SK-N-MC (cell line): ENCODE results near the gene FCHO1.

Source experiments
- DNase-seq: peaks from one replicate; pipeline ENCODE4 v3.0.0-alpha.2; 2011; ENCODE audit warnings: low read depth, low spot score
- H3K27ac ChIP-seq: fragments of 200-600 bp; sonication (generic); 2 replicates; pipeline ENCODE4 v1.5.1; 2016; ENCODE audit warnings: mixed run types
- H3K36me3 ChIP-seq: fragments of 200-600 bp; sonication (generic); 2 replicates; pipeline ENCODE4 v1.6.1; 2017; ENCODE audit warnings: antibody characterized with exemption, low read length, mixed read lengths; ENCODE audit not compliant: insufficient read depth
- H3K4me3 ChIP-seq: fragments of 200-600 bp; sonication (generic); 2 replicates; pipeline ENCODE4 v1.5.1; 2016
- H3K9ac ChIP-seq: fragments of 200-600 bp; sonication (generic); 2 replicates; pipeline ENCODE4 v1.8.0; 2017; ENCODE audit warnings: mixed run types, mixed read lengths; ENCODE audit not compliant: insufficient read length
- H3K9me3 ChIP-seq: fragments of 200-600 bp; sonication (generic); 2 replicates; pipeline ENCODE4 v1.6.1; 2017; ENCODE audit warnings: low read depth, mild to moderate bottlenecking, antibody characterized with exemption, low read length, moderate library complexity, mixed read lengths
- EZH2 ChIP-seq: fragments of 200-600 bp; sonication (generic); IDR thresholded peaks from one replicate; pipeline ENCODE4 v1.6.1; 2017; ENCODE audit warnings: antibody characterized with exemption
- FOXP2 ChIP-seq: optimal IDR thresholded peaks from 2 replicates; pipeline ENCODE3; 2011; ENCODE audit warnings: mild to moderate bottlenecking, moderate library complexity; ENCODE audit not compliant: insufficient read depth; ENCODE audit errors: extremely low read length, control extremely low read depth
- POLR2AphosphoS5 ChIP-seq: IDR thresholded peaks from 2 replicates; pipeline ENCODE4 v1.6.1; 2012; ENCODE audit warnings: mild to moderate bottlenecking, low read depth, low read length, borderline replicate concordance

FCHO1 gene

DNA sequence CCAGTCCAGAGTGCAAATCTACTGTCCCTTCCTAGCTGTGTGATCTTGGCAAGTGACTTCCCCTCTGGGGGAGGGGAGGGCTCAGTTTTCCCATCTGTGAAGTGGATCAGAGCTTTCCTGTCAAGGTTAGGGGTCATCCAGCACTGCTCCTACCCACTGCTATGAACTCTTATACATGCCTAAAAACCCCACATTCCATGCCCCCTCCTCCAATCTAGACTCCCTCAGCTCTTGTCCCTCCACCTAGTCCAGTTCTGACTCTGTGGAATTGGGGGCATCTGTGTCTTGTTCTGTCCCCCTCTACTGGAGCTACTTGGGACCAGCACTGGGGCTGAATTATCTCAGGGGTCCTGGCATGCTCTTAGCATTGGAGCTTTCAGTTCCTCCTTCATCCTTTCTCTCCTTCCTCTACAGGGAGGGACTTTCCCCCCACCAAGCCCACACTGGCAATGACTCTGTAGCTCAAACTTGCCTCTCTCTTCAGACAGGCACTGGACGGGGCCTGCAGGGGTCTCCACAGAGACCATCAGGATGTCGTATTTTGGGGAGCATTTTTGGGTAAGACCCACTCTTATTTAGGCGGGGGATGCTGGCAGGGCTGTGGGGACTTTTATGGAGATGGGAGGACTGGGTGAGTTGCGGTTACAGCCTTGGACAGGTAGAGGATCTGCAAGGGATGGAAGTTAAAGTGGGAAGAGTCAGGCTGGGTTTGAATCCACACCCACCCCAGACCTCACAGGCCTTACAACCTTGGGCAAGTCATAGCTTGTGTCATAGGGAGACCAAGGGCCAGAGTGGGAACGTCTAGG is 3.6 kb downstream of the FCHO1 start:
- Histone ChIP-seq H3K36me3 (no peaks in the 10 kb centered on the region), H3K4me3 (no peak overlapping the region), H3K9ac (no peak overlapping the region), H3K9me3 (no peaks in the 10 kb centered on the region), H3K27ac (no peak overlapping the region)
- no peak for DNase-seq
- TF ChIP-seq POLR2AphosphoS5 = no peak
- no peak for TF ChIP-seq FOXP2
- TF ChIP-seq EZH2 = no peak

DNA sequence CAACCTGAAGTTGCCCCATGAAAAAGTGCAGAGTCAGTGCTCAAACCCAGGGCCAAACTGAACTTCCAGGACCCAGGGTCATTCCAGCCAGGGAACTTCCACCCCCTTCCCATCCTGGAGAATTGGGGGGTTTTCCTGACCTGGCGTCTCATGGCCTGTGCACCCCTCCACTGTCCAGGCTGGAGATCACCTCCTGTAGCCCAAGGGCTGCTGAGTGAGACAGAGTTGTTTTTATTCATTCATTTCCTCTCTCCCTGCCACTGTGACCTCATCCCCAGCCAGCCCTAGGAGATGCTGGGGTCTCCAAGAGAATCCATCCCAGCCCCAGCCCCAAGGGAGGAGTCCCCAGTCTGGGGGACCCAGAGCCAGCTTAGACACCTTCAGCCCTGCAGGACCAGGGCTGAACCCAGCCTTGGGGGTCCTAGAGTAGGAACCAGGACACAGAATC is 4.2 kb downstream of the FCHO1 start:
- H3K27ac ChIP-seq = no peak overlapping the region
- H3K9ac ChIP-seq = no peak overlapping the region
- no peak for DNase-seq
- H3K36me3 ChIP-seq = no peaks in the 10 kb centered on the region
- no peak overlapping the region for H3K4me3 ChIP-seq
- TF ChIP-seq EZH2 (no peak), POLR2AphosphoS5 (no peak), FOXP2 (no peak)
- no peaks in the 10 kb centered on the region for H3K9me3 ChIP-seq

DNA sequence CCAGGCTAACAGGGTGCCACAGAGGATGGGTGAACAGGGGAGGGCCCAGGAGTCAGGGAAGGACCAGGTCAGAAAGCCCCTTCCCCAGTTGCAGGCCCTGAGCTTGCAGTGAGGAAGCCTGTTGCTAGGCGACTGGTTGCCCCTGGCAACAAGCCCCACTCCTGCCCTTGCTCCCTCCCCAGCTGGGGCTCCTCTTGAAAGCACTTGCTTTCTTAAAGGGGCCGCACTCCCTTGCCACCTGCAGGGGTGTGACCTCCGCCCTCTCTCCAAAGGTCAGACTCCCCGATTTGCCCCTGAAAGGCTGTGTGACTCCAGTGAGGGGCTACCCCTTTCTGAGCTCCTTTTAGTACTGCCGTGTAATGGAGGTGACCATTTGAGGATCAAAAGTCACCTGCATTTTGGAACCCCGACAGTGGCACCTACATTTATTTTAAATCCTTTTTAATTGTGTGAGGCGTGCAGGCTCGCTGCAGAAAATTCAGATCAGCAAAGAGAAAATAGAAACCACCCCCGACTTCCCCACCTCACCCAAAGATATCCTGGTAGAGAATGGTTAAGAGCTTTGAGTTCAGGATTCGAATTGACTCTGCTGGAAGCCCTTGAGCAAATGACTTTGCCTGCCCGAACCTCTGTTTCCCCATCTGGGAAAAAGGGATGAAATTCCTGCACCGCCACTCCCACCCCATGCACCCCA is 4.8 kb downstream of the FCHO1 start:
- no peaks in the 10 kb centered on the region for H3K9me3 ChIP-seq
- no peak overlapping the region for H3K27ac ChIP-seq
- TF ChIP-seq EZH2 = no peak
- TF ChIP-seq POLR2AphosphoS5 = no peak
- TF ChIP-seq FOXP2 = no peak
- H3K9ac ChIP-seq = no peak overlapping the region
- H3K4me3 ChIP-seq = no peak overlapping the region
- H3K36me3 ChIP-seq = no peaks in the 10 kb centered on the region
- no peak for DNase-seq

DNA sequence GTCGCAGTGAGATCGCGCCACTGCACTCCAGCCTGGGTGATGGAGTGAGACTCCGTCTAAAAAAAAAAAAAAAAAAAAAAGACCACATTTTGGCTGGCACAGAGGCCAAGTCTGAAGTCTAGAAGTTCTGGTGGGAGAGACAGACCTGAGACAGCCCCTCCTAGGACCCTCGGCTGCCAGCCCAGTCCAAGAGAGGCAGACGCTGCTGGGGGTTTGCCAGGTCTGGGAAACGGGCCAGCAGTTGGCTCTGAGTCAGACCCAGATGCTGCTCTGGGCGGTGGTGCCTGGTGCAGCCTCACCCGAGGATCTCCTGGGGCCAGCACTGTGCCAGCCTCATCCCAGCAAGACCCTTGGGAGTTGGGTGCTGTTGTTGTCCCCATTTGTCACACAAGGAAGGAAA is 5.8 kb downstream of the FCHO1 start:
- H3K9me3 ChIP-seq = no peaks in the 10 kb centered on the region
- H3K4me3 ChIP-seq = no peak overlapping the region
- no peak overlapping the region for H3K9ac ChIP-seq
- H3K27ac ChIP-seq = no peak overlapping the region
- TF ChIP-seq EZH2 (no peak), POLR2AphosphoS5 (no peak), FOXP2 (no peak)
- no peaks in the 10 kb centered on the region for H3K36me3 ChIP-seq
- no peak for DNase-seq

DNA sequence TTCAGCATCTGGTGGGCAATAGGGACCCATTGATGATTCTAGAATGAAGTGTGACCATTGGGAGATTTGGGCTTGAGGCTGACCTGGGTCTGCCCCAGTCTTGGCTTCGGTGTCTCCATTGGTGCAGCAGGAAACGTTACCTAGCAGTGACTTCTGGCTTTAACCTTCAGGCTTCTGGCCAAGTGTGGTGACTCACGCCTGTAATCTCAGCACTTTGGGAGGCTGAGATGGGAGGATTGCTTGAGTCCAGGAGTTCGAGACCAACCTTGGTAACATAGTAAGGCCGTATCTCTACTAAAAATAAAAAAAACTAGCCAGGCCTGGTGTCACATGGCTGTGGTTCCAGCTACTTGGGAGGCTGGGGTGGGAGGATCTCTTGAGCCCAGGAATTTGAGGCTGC is 7.2 kb downstream of the FCHO1 start:
- H3K9ac ChIP-seq = no peak overlapping the region
- H3K9me3 ChIP-seq = no peaks in the 10 kb centered on the region
- no peak overlapping the region for H3K27ac ChIP-seq
- no peak for DNase-seq
- no peak overlapping the region for H3K4me3 ChIP-seq
- H3K36me3 ChIP-seq = no peaks in the 10 kb centered on the region
- TF ChIP-seq FOXP2 (no peak), POLR2AphosphoS5 (no peak), EZH2 (no peak)

DNA sequence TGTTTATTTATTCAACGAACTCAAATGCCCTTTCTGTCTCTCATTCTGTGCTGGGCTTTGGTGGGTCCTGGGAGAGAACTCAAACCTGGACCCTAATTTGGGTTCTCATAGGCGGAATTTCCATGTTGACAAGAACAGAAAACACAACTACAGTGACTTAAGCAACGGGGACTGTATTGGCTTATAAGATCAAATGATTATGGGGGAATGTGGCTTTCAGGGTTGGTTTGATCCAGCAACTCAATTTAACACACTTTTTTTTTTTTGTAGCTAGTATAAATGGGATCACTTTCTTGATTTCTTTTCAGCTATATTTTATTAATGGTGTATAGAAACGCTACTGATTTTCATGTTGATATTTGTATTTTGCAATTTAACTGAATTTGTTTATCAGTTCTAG is 9.9 kb downstream of the FCHO1 start:
- no peak overlapping the region for H3K27ac ChIP-seq

DNA sequence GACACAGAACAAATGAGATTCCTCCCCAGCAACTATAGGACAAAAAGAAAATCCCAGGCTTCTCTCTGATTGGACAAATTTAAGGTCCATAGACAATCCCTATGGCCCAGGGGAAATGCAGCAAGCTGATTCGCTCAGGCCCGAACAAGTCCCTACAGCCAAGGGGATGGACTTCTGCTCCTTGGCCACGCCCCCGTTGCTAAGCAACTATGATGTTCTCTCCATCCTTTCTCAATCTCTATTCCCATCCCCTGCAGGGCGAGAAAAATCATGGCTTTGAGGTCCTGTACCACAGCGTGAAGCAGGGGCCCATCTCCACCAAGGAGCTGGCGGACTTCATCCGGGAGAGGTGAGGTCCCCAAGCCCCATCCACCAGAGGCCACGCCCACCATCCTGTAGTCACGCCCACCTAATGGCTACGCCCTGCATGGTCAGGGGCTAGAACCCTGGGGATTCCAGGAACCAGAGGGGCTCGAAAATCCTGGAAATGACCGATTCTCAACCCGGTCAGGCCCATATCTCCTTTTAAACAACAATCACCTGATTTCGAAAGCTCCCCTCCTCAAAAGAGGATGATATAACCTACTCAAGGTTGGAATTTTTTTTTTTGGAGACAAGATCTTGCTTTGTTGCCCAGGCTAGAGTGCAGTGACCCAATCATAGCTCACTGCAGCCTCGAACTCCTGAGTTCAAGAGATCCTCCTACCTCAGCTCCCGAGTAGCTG is 11.4 kb downstream of the FCHO1 start:
- Histone ChIP-seq H3K36me3 (no peaks in the 10 kb centered on the region), H3K4me3 (no peak overlapping the region), H3K9me3 (no peaks in the 10 kb centered on the region), H3K9ac (no peak overlapping the region), H3K27ac (no peak overlapping the region)
- TF ChIP-seq POLR2AphosphoS5 (no peak), FOXP2 (no peak), EZH2 (no peak)
- DNase-seq = no peak

More for the DNA sequence above, 9.9 kb downstream of the FCHO1 start:
- Histone ChIP-seq H3K36me3 (no peaks in the 10 kb centered on the region), H3K9me3 (no peaks in the 10 kb centered on the region), H3K4me3 (no peak overlapping the region), H3K9ac (no peak overlapping the region)
- TF ChIP-seq FOXP2 = no peak
- TF ChIP-seq POLR2AphosphoS5 = no peak
- no peak for DNase-seq

DNA sequence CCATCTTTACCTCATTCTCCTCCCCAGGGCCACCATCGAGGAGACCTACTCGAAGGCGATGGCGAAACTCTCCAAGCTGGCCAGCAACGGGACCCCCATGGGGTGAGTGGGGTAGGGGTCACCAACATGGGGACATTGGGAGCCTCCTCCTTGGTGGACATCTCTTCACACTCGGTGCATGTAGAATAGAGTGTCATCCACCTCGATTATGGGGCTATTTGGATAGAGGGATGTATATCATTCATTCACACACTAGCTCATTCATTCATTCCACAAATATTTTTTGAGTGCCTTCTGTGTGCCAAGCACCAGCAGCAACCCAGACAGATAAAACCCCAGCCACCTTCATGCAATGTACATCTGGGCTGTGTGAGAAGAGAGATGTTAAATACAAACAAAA is 13.1 kb downstream of the FCHO1 start:
- H3K4me3 ChIP-seq = no peak overlapping the region
- no peak for DNase-seq
- H3K9me3 ChIP-seq = no peaks in the 10 kb centered on the region
- H3K36me3 ChIP-seq = no peaks in the 10 kb centered on the region
- no peak overlapping the region for H3K9ac ChIP-seq
- no peak for TF ChIP-seq POLR2AphosphoS5
- TF ChIP-seq FOXP2 = no peak
- no peak for TF ChIP-seq EZH2
- H3K27ac ChIP-seq = no peak overlapping the region
